K562 (cell line): Measurements from ENCODE around the gene MICAL1. TPM values are rescaled to one million over a fixed set of nuclear protein-coding genes. Genes with fewer than 3 reads are reported as not detected.

Experiments
- ATAC-seq: fragments of 200-7000 bp; cut with Tn5 transposase; 3 replicates; pipeline ENCODE4 v1.9.1; 2020; ENCODE audit warnings: moderate library complexity
- BruUV-seq: library from RNA; stranded (reverse); fragments of 400-500 nt; replicated peaks from 2 replicates; lab custom pipeline; 2021; lab: Mats Ljungman, UMichigan
- CTCF ChIA-PET: fragments of 300-600 bp; formaldehyde crosslinking; extraction: SDS; loops from one replicate; lab custom pipeline; 2021; ENCODE audit warnings: low intra/inter-chr PET ratio; lab: Yijun Ruan, JAX
- POLR2A ChIA-PET: fragments of 300-600, 350-650 bp; sonication (Branson Sonifier 250); formaldehyde crosslinking; extraction: SDS; loops from one replicate; lab custom pipeline; 2021; ENCODE audit warnings: antibody characterized with exemption, inconsistent platforms; lab: Yijun Ruan, JAX
- DNase-seq, 4 experiments: peaks; one replicate each; pipeline versions ENCODE4 v3.0.0 to v3.0.0-alpha.2; 2011 to 2018; ENCODE audit warnings: low spot score in 3 of 4, mixed read lengths in 3 of 4; ENCODE audit errors: extremely low read depth in 1 of 4
- FAIRE-seq: peaks from 2 replicates; lab custom pipeline; 2011; peaks lifted over from hg19 to GRCh38; lab: Jason Lieb, UNC
- H2AFZ ChIP-seq: 2 replicates; pipeline ENCODE4 v1.6.0; 2011; ENCODE audit warnings: low read depth, low read length, control low read depth, inconsistent platforms
- H3K27ac ChIP-seq: fragments of 200-600 bp; 3 replicates; pipeline ENCODE4 v1.8.0; 2011; ENCODE audit warnings: low read depth, mild to moderate bottlenecking, control low read depth, inconsistent platforms, low read length, moderate library complexity, mixed read lengths; ENCODE audit errors: extremely low read depth
- H3K27me3 ChIP-seq, 2 experiments: fragments of 300-600 bp in 1 of 2; 2 replicates in 1 of 2; 3 replicates in 1 of 2; pipeline versions ENCODE4 v1.6.0 to v1.8.0; 2011; ENCODE audit warnings: inconsistent platforms in 2 of 2, low read length in 2 of 2, mild to moderate bottlenecking in 1 of 2, mixed read lengths in 1 of 2, moderate library complexity in 1 of 2; ENCODE audit not compliant: control insufficient read depth in 2 of 2, insufficient read depth in 2 of 2
- H3K36me3 ChIP-seq: fragments of 300-600 bp; 3 replicates; pipeline ENCODE4 v1.8.0; 2011; ENCODE audit warnings: mild to moderate bottlenecking, low read length, inconsistent platforms; ENCODE audit not compliant: control insufficient read depth, insufficient read depth
- H3K4me1 ChIP-seq, 2 experiments: fragments of 200-600 bp in 1 of 2; replicated peaks in 1 of 2; 2 replicates in 1 of 2; 3 replicates in 1 of 2; pipeline versions ENCODE4 v1.5.1 to v1.8.0; 2011; ENCODE audit warnings: inconsistent platforms in 2 of 2, low read length in 2 of 2, mild to moderate bottlenecking in 1 of 2, mixed read lengths in 1 of 2, moderate library complexity in 1 of 2; ENCODE audit not compliant: control insufficient read depth in 2 of 2, insufficient read depth in 2 of 2
- H3K4me2 ChIP-seq: 2 replicates; pipeline ENCODE4 v1.6.1; 2011; ENCODE audit warnings: low read length, control low read depth, inconsistent platforms, mixed read lengths; ENCODE audit not compliant: insufficient read depth
- H3K4me3 ChIP-seq: fragments of 200-600 bp; sonication (generic), shearing (Covaris generic); 2 replicates; pipeline ENCODE4 v1.5.1; 2016; ENCODE audit warnings: control low read depth, inconsistent platforms
- H3K79me2 ChIP-seq: fragments of 200-600 bp; 3 replicates; pipeline ENCODE4 v1.8.0; 2011; ENCODE audit warnings: low read length, inconsistent platforms; ENCODE audit not compliant: control insufficient read depth, insufficient read depth
- H3K9ac ChIP-seq, 2 experiments: 2 replicates each; pipeline versions ENCODE4 v1.6.0 to v1.6.1; 2011; ENCODE audit warnings: low read depth in 2 of 2, low read length in 2 of 2, control low read depth in 1 of 2, inconsistent platforms in 1 of 2, mild to moderate bottlenecking in 1 of 2, mixed read lengths in 1 of 2; ENCODE audit not compliant: insufficient read depth in 1 of 2
- H3K9me1 ChIP-seq: one replicate; pipeline ENCODE4 v1.6.0; 2011; ENCODE audit warnings: inconsistent platforms, mild to moderate bottlenecking, low read length, moderate library complexity; ENCODE audit not compliant: control insufficient read depth, insufficient read depth
- H3K9me3 ChIP-seq: replicated peaks from 2 replicates; pipeline ENCODE4 v1.5.1; 2011; ENCODE audit warnings: low read depth, low read length, inconsistent platforms; ENCODE audit not compliant: control insufficient read depth, insufficient read depth
- H4K20me1 ChIP-seq: replicated peaks from 2 replicates; pipeline ENCODE4 v1.6.1; 2011; ENCODE audit warnings: low read length, inconsistent platforms, mixed read lengths; ENCODE audit not compliant: control insufficient read depth, insufficient read depth
- TOE1 ChIP-seq, 2 experiments: fragments of 450-650 bp in 1 of 2; sonication (generic) in 1 of 2; formaldehyde crosslinking in 1 of 2; IDR thresholded peaks; 2 replicates each; pipeline versions ENCODE4 v1.7.1 to v1.8.0; 2016 to 2022; ENCODE audit warnings: borderline replicate concordance in 2 of 2, mild to moderate bottlenecking in 2 of 2, antibody characterized with exemption in 1 of 2, inconsistent platforms in 1 of 2, low read depth in 1 of 2, missing genetic modification reagents in 1 of 2, moderate library complexity in 1 of 2
- XRCC3 ChIP-seq: fragments of 450-650 bp; IDR thresholded peaks from 2 replicates; pipeline ENCODE4 v1.6.1; 2017; ENCODE audit warnings: mild to moderate bottlenecking, moderate library complexity
- XRCC4 ChIP-seq: IDR thresholded peaks from one replicate; pipeline ENCODE4 v1.6.1; 2011; ENCODE audit not compliant: insufficient read depth, insufficient read length; ENCODE audit errors: extremely low read depth
- ZNF41 ChIP-seq: fragments of 250-450 bp; sonication (Bioruptor Pico); conservative IDR thresholded peaks from 2 replicates; pipeline ENCODE4 v1.4.0; 2020; ENCODE audit warnings: mild to moderate bottlenecking
- WGBS: fragments of 100-300 bp; shearing (Covaris generic); methylation state at CpG from one replicate; pipeline ENCODE4 v1.1.6; 2016; ENCODE audit warnings: low coverage, mixed read lengths; ENCODE audit not compliant: insufficient coverage; ENCODE audit errors: missing lambda C conversion rate; 5-methylcytosine and 5-hydroxymethylcytosine counted together
- in situ Hi-C: fragments of 300-500 bp; cut with MboI; formaldehyde crosslinking; loops from 4 replicates; pipeline ENCODE4 v1.15.0; 2018; ENCODE audit warnings: inconsistent platforms, mixed read lengths
- intact Hi-C: fragments of 100-400 bp; cut with micrococcal nuclease; formaldehyde crosslinking; loops from 2 replicates; pipeline ENCODE4 v1.14.2; 2022
- polyA plus RNA-seq, 8 experiments: library from polyadenylated mRNA; depleted of rRNA in 4 of 8; stranded (reverse) in 5 of 8; unstranded in 3 of 8; fragments of >200 nt; fragmentation: Nextera tagmentation in 2 of 8; fragmentation: Illumina TruSeq in 1 of 8; extraction: Ambion mirVana in 2 of 8; extraction: Trizol in 1 of 8; gene quantifications; 2 replicates each; pipeline versions ENCODE4 v1.2.1 to v1.2.3, GENCODE V29; 2011 to 2014; ENCODE audit warnings: inconsistent platforms in 1 of 8, missing spikeins in 1 of 8
- total RNA-seq, 7 experiments: library from RNA; depleted of rRNA in 6 of 7; stranded (reverse); fragments of >200 nt in 6 of 7; fragmentation: Illumina TruSeq in 2 of 7; extraction: Trizol in 2 of 7; gene quantifications; 2 replicates each; pipeline versions ENCODE4 v1.2.1 to v1.2.3, GENCODE V29; 2011 to 2021; ENCODE audit warnings: low replicate concordance in 1 of 7
- TF ChIP-seq, protein P1 (sequence below), 2 experiments: fragments of 450-650 bp in 1 of 2; sonication (generic) in 1 of 2; formaldehyde crosslinking in 1 of 2; IDR thresholded peaks; 2 replicates each; pipeline versions ENCODE4 v1.7.1 to v1.9.0; 2016 to 2022; ENCODE audit warnings: inconsistent platforms in 1 of 2, mild to moderate bottlenecking in 1 of 2, missing genetic modification reagents in 1 of 2

The MICAL1 gene
- total and polyA plus RNA-seq, 9 of the 15 experiments (the other 6 are each of a cell fraction or from before 2014, with no cell fraction given): 0.07 to 15.2 (median 7.0) TPM

DNA sequence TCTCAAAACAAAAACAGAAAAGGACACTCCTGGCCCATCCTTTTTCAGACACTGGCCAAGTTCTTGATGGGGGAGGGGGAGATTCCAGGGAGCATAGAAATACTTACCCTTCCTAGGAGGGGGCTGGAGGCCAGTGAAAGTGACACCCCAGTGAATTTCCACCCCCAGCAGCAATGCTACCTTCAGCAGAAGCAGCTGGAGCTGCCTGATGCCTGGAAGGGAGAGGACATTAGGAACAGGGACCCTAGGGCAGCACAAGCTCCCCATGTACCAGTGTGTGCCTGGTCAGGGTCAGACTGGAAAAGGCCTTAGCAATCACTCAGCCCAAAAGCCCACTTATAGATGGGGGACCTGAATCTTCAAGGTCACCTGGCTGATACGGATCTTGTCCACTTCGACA is 2.4 kb downstream of the MICAL1 start:
- TF ChIP-seq XRCC4 (no peak), ZNF41 (CRISPR knock-in tag) (no peak), TOE1 (IDR thresholded peaks at IDR 0.05; ENCODE audit: borderline replicate concordance) (no peak), TOE1 (CRISPR knock-in tag; IDR thresholded peaks at IDR 0.05; ENCODE audit: borderline replicate concordance, low read depth) (no peak)
- WGBS: 94% methylated on average over 2 of the region's 2 CpGs
- no peaks in the 10 kb centered on the region for H3K79me2 ChIP-seq
- FAIRE-seq (no peak), ATAC-seq (no peak), DNase-seq (no peak)
- peaks cover 5 to 49% of the 10 kb centered on the region in 2 experiments; a peak in 4 of 5 replicates for H3K4me1 ChIP-seq
- H3K4me3 ChIP-seq: no peak overlapping the region
- no peaks in the 10 kb centered on the region for H4K20me1 ChIP-seq
- ChIA-PET CTCF (no interaction called here), POLR2A (interaction anchor here (0.9 to 8.2 kb wide), 4 partner anchors 9 to 70 kb away, joined by 3 to 92 read pairs (median 6); partner anchors contain the start of genes CD164, PPIL6 and SMPD2)
- BruUV-seq: no TSS peak
- no peaks in the 10 kb centered on the region for H3K36me3 ChIP-seq
- H3K9ac ChIP-seq: peak overlapping the region in 1 of 2 experiments; percentile 70; a peak in 2 of 4 replicates
- no peak overlapping the region for H3K27ac ChIP-seq
- in situ Hi-C loops: no loop called here
- H3K4me2 ChIP-seq: no peak overlapping the region
- H3K27me3 ChIP-seq: no peaks in the 10 kb centered on the region
- no peaks in the 10 kb centered on the region for H3K9me3 ChIP-seq
- no peaks in the 10 kb centered on the region for H3K9me1 ChIP-seq
- intact Hi-C loops: no loop called here
- no peak overlapping the region for H2AFZ ChIP-seq

DNA sequence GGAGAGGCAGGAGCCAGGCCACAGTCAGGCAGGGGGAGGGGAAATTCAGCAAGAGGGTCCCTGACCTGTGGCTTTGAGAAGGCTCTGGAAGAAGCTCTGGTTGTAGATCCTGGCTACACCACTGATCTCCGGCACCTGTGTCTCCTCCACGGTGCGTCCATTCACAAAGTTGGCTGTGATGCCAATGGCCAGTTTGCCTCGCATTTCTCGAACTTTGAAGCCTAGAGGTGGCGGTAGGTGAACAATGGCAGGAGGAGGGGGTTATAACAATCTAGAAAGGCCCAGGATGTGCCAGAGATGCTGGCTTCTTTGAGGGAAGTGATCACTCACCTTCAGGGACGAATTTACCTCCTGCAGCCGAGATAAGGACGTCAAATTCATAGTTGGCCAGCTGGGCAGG is 3.4 kb downstream of the MICAL1 start:
- ATAC-seq (no peak), FAIRE-seq (no peak), DNase-seq (no peak)
- WGBS: 72% methylated on average over 9 of the region's 9 CpGs
- no peak overlapping the region for H3K4me3 ChIP-seq
- H3K36me3 ChIP-seq: no peaks in the 10 kb centered on the region; the same call in 2 of the 3 replicates
- H3K9me1 ChIP-seq: no peaks in the 10 kb centered on the region
- H3K9ac ChIP-seq: no peak overlapping the region
- H3K27ac ChIP-seq: no peak overlapping the region
- H3K9me3 ChIP-seq: no peaks in the 10 kb centered on the region
- no peaks in the 10 kb centered on the region for H3K27me3 ChIP-seq
- peaks cover 5 to 50% of the 10 kb centered on the region in 2 experiments; a peak in 4 of 5 replicates for H3K4me1 ChIP-seq
- ChIA-PET CTCF (no interaction called here), POLR2A (interaction anchor here (1.1 to 8.2 kb wide), 3 partner anchors 8 to 69 kb away, joined by 3 to 92 read pairs (median 5); partner anchors contain the start of genes CD164, PPIL6 and SMPD2)
- in situ Hi-C loops (no loop called here), intact Hi-C loops (no loop called here)
- no TSS peak for BruUV-seq
- H4K20me1 ChIP-seq: no peaks in the 10 kb centered on the region
- H3K4me2 ChIP-seq: no peak overlapping the region
- no peak overlapping the region for H2AFZ ChIP-seq
- no peaks in the 10 kb centered on the region for H3K79me2 ChIP-seq
- TF ChIP-seq, protein P1, sequence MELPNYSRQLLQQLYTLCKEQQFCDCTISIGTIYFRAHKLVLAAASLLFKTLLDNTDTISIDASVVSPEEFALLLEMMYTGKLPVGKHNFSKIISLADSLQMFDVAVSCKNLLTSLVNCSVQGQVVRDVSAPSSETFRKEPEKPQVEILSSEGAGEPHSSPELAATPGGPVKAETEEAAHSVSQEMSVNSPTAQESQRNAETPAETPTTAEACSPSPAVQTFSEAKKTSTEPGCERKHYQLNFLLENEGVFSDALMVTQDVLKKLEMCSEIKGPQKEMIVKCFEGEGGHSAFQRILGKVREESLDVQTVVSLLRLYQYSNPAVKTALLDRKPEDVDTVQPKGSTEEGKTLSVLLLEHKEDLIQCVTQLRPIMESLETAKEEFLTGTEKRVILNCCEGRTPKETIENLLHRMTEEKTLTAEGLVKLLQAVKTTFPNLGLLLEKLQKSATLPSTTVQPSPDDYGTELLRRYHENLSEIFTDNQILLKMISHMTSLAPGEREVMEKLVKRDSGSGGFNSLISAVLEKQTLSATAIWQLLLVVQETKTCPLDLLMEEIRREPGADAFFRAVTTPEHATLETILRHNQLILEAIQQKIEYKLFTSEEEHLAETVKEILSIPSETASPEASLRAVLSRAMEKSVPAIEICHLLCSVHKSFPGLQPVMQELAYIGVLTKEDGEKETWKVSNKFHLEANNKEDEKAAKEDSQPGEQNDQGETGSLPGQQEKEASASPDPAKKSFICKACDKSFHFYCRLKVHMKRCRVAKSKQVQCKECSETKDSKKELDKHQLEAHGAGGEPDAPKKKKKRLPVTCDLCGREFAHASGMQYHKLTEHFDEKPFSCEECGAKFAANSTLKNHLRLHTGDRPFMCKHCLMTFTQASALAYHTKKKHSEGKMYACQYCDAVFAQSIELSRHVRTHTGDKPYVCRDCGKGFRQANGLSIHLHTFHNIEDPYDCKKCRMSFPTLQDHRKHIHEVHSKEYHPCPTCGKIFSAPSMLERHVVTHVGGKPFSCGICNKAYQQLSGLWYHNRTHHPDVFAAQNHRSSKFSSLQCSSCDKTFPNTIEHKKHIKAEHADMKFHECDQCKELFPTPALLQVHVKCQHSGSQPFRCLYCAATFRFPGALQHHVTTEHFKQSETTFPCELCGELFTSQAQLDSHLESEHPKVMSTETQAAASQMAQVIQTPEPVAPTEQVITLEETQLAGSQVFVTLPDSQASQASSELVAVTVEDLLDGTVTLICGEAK (IDR thresholded peaks at IDR 0.05): no peak
- TF ChIP-seq, protein P1 (CRISPR knock-in tag; IDR thresholded peaks at IDR 0.05): no peak
- no peak for TF ChIP-seq XRCC3
